Mucosa of rectum (tissue), 2 donors: Measurements from ENCODE around the gene DOCK8.

Source experiments
- H3K27ac ChIP-seq, 2 donors: one replicate each; pipeline ENCODE4 v1.7.0; 2013; ENCODE audit warnings: inconsistent platforms in 2 of 2, low read depth in 2 of 2, low read length in 2 of 2
- H3K27me3 ChIP-seq, 2 donors: one replicate each; pipeline ENCODE4 v1.7.0; 2013; ENCODE audit warnings: low read length in 2 of 2; ENCODE audit not compliant: control insufficient read depth in 2 of 2, insufficient read depth in 2 of 2
- H3K36me3 ChIP-seq, 2 donors: one replicate each; pipeline ENCODE4 v1.7.0; 2013; ENCODE audit warnings: low read length in 2 of 2; ENCODE audit not compliant: control insufficient read depth in 2 of 2, insufficient read depth in 2 of 2
- H3K4me1 ChIP-seq, 2 donors: one replicate each; pipeline ENCODE4 v1.7.0; 2013; ENCODE audit warnings: low read length in 2 of 2, mild to moderate bottlenecking in 1 of 2; ENCODE audit not compliant: control insufficient read depth in 2 of 2, insufficient read depth in 2 of 2
- H3K4me3 ChIP-seq, 2 donors: one replicate each; pipeline ENCODE4 v1.7.0; 2013; ENCODE audit warnings: low read length in 2 of 2
- H3K9ac ChIP-seq, 2 donors: one replicate each; pipeline ENCODE4 v1.7.0; 2013; ENCODE audit warnings: low read length in 2 of 2, low read depth in 1 of 2, mild to moderate bottlenecking in 1 of 2
- H3K9me3 ChIP-seq, 2 donors: one replicate each; pipeline ENCODE4 v1.7.0; 2013; ENCODE audit warnings: low read length in 2 of 2; ENCODE audit not compliant: control insufficient read depth in 2 of 2
- donor health status: healthy.
- donor health status: Normal muscosa, but diverticular disease.

DOCK8 gene

DNA sequence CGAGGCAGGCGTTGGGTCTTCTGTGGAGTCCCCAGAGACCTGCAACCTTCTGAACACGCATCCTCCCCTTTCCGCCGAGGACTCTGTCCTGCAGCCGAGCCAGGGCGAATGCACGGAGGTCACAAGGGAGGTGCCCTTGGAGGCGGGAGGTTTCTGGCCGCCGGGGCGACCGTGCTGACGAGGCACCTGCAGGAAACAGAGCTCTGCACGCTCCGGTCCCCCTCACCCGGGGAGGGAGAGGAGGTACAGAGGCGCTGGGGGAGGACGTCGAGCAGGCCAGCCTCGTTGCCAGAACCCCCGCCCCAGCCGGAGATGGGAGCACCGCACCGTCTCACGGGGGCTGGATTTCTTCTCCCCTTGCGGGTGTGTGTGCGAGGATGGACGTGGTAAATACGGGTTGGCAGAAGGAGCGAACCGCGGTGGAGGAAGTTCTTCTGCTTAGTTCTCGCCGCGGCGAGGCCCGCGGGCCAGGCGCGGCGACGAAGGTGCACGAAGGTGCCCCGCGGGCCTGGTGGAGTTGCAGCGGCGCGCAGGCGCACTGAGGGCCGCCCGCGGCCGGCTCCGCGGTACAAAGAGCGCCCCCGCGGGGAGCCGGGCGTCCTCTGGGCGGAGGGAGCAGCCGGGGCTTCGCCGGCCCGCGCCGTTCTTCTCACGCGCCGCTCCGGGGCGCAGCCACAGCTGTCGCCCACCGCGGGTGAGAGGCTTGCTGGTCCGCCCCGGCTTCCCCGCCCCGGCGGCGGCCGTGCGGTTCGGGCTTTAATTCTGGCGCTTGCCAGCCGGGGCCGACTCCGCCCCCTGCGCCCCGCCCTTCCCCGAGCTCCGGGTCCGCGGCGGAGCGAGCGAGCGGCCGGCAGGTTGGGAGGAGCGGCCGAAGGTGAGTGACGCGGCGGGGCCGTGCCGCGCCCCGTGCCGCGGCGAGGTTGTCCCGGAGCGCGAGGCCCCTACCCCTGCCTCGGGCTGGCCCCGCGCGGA, 289.5 kb downstream of the DOCK8 start, which contains the start of gene KANK1:
KANK1 (plus strand) TSS at position 815 of the 972 bp plus-strand sequence.
- H3K27ac ChIP-seq: peak within 1 kb of the TSS; percentile 85 to 88
- H3K4me1 ChIP-seq: peaks cover 14 to 19% of the 10 kb centered on the region in 2 donors
- H3K9ac ChIP-seq: peak within 1 kb of the TSS; percentile 73 to 85
- peaks cover 0 to 2% of the 10 kb centered on the region in 2 donors for H3K27me3 ChIP-seq
- no peaks in the 10 kb centered on the region for H3K36me3 ChIP-seq
- no peaks in the 10 kb centered on the region for H3K9me3 ChIP-seq
- H3K4me3 ChIP-seq: peak within 1 kb of the TSS; percentile 77 to 81

- Histone ChIP-seq H3K9me3 (no peaks in the 10 kb centered on the region), H3K9ac (peak overlapping the region; percentile 63 to 73), H3K4me1 (peaks cover 14 to 19% of the 10 kb centered on the region in 2 donors), H3K27ac (peak overlapping the region; percentile 85 to 88), H3K4me3 (peak overlapping the region; percentile 77 to 81), H3K36me3 (no peaks in the 10 kb centered on the region), H3K27me3 (peaks cover 0 to 2% of the 10 kb centered on the region in 2 donors)
Observed at GRCh38 chr9:504921-505740, 290.5 kb downstream of the DOCK8 start.

- Histone ChIP-seq H3K27me3 (peaks cover 0 to 2% of the 10 kb centered on the region in 2 donors), H3K9me3 (no peaks in the 10 kb centered on the region), H3K9ac (peak overlapping the region; percentile 63 to 73), H3K27ac (peak overlapping the region in 1 of 2 donors; percentile 88), H3K36me3 (no peaks in the 10 kb centered on the region), H3K4me3 (peak overlapping the region; percentile 77 to 81), H3K4me1 (peaks cover 14 to 19% of the 10 kb centered on the region in 2 donors)
Observed at GRCh38 chr9:505741-506059, 291.0 kb downstream of the DOCK8 start.

- peaks cover 14 to 19% of the 10 kb centered on the region in 2 donors for H3K4me1 ChIP-seq
- peaks cover 0 to 2% of the 10 kb centered on the region in 2 donors for H3K27me3 ChIP-seq
- no peak overlapping the region for H3K27ac ChIP-seq
- H3K36me3 ChIP-seq: no peaks in the 10 kb centered on the region
- no peaks in the 10 kb centered on the region for H3K9me3 ChIP-seq
- peak overlapping the region in 1 of 2 donors; percentile 0 for H3K4me3 ChIP-seq
- H3K9ac ChIP-seq: peak overlapping the region in 1 of 2 donors; percentile 12
Observed at GRCh38 chr9:506281-506680, 291.6 kb downstream of the DOCK8 start.

DNA sequence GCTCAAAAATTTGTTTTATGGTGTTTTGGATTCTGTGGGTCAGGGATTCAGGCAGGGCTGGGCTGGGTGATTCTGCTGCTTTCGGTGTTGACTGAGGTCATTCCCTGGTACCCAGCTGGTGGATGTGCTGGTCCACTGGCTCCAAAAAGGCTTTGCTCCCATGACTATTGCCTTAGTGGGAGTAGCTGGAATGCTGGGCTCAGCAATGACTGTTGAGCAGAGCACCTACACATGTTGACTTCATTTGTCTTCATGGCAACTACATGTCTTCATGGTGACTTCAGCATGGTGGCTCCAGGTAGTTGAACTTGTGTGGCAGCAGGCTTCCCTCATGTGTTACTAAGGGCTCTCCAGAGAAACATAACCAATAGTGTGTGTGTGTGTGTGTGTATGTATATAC, 297.2 kb downstream of the DOCK8 start:
- H3K36me3 ChIP-seq: no peaks in the 10 kb centered on the region
- H3K27me3 ChIP-seq: no peaks in the 10 kb centered on the region
- H3K27ac ChIP-seq: no peak overlapping the region

DNA sequence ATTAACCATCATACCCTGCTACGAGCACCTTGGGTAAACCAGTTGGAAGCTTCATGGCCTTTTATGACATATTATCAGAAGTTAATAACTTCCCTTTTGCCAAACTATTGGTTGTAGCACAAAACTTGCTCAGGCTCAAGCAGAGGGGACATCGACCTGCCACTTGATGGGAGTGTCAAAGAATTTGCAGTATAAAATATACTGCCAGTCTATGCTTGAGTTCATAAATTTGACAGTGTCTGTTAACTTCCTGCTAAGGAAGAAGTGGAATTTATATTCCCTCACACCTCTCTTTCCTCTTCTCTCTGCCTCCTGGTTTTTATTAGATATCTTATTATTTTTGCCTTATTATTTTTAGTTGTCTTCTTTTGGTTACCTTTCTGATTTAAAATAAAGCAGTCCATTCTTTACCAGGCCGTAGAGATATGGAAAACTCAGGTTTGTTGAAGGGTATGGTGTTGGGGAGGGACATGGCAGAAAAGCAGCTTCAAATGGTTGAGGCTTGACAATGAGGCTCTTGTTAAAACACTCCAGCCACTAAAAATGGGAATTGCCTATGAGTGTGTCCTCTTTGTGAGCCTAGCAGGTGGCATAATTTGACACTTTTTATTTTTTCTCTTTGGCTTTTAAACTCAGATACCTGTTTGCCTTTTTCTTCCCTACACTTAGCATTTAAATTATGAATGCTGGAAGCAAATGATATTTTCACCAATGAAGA, 298.0 kb downstream of the DOCK8 start:
- Histone ChIP-seq H3K9me3 (no peaks in the 10 kb centered on the region), H3K27ac (peak overlapping the region in 1 of 2 donors; percentile 25)

More for the DNA sequence above, 297.2 kb downstream of the DOCK8 start:
- no peak overlapping the region for H3K9ac ChIP-seq
- H3K4me3 ChIP-seq: no peak overlapping the region
- no peaks in the 10 kb centered on the region for H3K9me3 ChIP-seq
- peaks cover 0 to 17% of the 10 kb centered on the region in 2 donors for H3K4me1 ChIP-seq

More for the DNA sequence above, 298.0 kb downstream of the DOCK8 start:
- Histone ChIP-seq H3K4me3 (no peak overlapping the region), H3K36me3 (no peaks in the 10 kb centered on the region), H3K9ac (no peak overlapping the region), H3K27me3 (no peaks in the 10 kb centered on the region), H3K4me1 (peaks cover 0 to 17% of the 10 kb centered on the region in 2 donors)
